CD4-positive, alpha-beta T cell (primary cell): Measurements from ENCODE around the gene CMKLR1. TPM values are rescaled to one million over a fixed set of nuclear protein-coding genes. Genes with fewer than 3 reads are reported as not detected.

Experiments used
- ATAC-seq: fragments of 200-7000 bp; cut with Tn5 transposase; one replicate; pipeline ENCODE4 v1.10.0; 2022; ENCODE audit warnings: mild to moderate bottlenecking; ENCODE audit not compliant: poor library complexity
- CTCF ChIA-PET: fragments of 350-600 bp; sonication (Branson Sonifier 250); formaldehyde crosslinking; loops from one replicate; lab custom pipeline; 2021; ENCODE audit warnings: antibody characterized with exemption, inconsistent platforms; lab: Charles Lee
- POLR2A ChIA-PET: fragments of 350-600 bp; sonication (Branson Sonifier 250); formaldehyde crosslinking; loops from one replicate; lab custom pipeline; 2021; ENCODE audit warnings: antibody characterized with exemption, inconsistent platforms; lab: Charles Lee
- DNase-seq, 14 experiments: peaks; one replicate each; pipeline ENCODE4 v3.0.0-alpha.2; 2013 to 2020; ENCODE audit warnings: mixed read lengths in 2 of 14
- H3K27ac ChIP-seq, 2 donors: one replicate each; pipeline versions ENCODE4 v1.5.1 to v1.7.0; 2013; ENCODE audit warnings: low read length in 2 of 2, low read depth in 1 of 2, mild to moderate bottlenecking in 1 of 2
- H3K27me3 ChIP-seq, 2 experiments: 1 replicate in 1 of 2; 2 replicates in 1 of 2; pipeline versions ENCODE4 v1.6.1 to v1.7.0; 2013; ENCODE audit warnings: low read length in 2 of 2, control low read depth in 1 of 2, mild to moderate bottlenecking in 1 of 2, moderate library complexity in 1 of 2; ENCODE audit not compliant: insufficient read depth in 2 of 2, control insufficient read depth in 1 of 2
- H3K36me3 ChIP-seq: one replicate; pipeline ENCODE4 v1.6.1; 2013; ENCODE audit warnings: low read length, control low read depth; ENCODE audit not compliant: insufficient read depth
- H3K4me1 ChIP-seq: one replicate; pipeline ENCODE4 v1.6.1; 2013; ENCODE audit warnings: low read length, control low read depth; ENCODE audit not compliant: insufficient read depth
- H3K4me3 ChIP-seq: one replicate; pipeline ENCODE4 v1.5.1; 2013; ENCODE audit warnings: mild to moderate bottlenecking, low read length, moderate library complexity
- H3K9me3 ChIP-seq, 2 experiments: 1 replicate in 1 of 2; 2 replicates in 1 of 2; pipeline versions ENCODE4 v1.6.1 to v1.7.0; 2013; ENCODE audit warnings: low read length in 2 of 2, mild to moderate bottlenecking in 2 of 2, control low read depth in 1 of 2, moderate library complexity in 1 of 2; ENCODE audit not compliant: control insufficient read depth in 1 of 2, insufficient read depth in 1 of 2
- H3K27ac Mint-ChIP-seq: one replicate; pipeline ENCODE4 v1.8.0; 2020; ENCODE audit warnings: mixed read lengths
- H3K27me3 Mint-ChIP-seq: one replicate; pipeline ENCODE4 v1.8.0; 2021; ENCODE audit warnings: mixed read lengths
- H3K36me3 Mint-ChIP-seq: one replicate; pipeline ENCODE4 v1.8.0; 2021; ENCODE audit warnings: low read depth, mixed read lengths
- H3K4me1 Mint-ChIP-seq: one replicate; pipeline ENCODE4 v1.8.0; 2021; ENCODE audit warnings: low read depth, mixed read lengths
- H3K4me3 Mint-ChIP-seq: one replicate; pipeline ENCODE4 v1.8.0; 2020; ENCODE audit warnings: mild to moderate bottlenecking, mixed read lengths
- H3K9me3 Mint-ChIP-seq: one replicate; pipeline ENCODE4 v1.8.0; 2020; ENCODE audit warnings: mixed read lengths
- intact Hi-C, 2 experiments: fragments of 100-400 bp; cut with DNase I in 1 of 2; cut with micrococcal nuclease in 1 of 2; formaldehyde crosslinking; loops; one replicate each; pipeline versions ENCODE4 v1.15.1 to v1.9.0; 2023 to 2025; cut with DNase I, micrococcal nuclease
- total RNA-seq, 174 experiments: library from RNA in 2 of 174; stranded (reverse) in 2 of 174; gene quantifications; one replicate each; pipeline ENCODE4 v1.2.3 and lab custom pipeline; 2021 to 2026
- TF ChIP-seq, protein P1 (sequence below): fragments of 200-600 bp; IDR thresholded peaks from one replicate; pipeline ENCODE4 v1.8.0; 2022; ENCODE audit warnings: antibody characterized with exemption, mild to moderate bottlenecking

Gene CMKLR1
- total RNA-seq, 2 experiments from 2014 or later = not detected

- H3K36me3 ChIP-seq = no peaks in the 10 kb centered on the region
- no peaks in the 10 kb centered on the region for H3K4me1 Mint-ChIP-seq
- no peak overlapping the region for H3K27ac Mint-ChIP-seq
- H3K9me3 ChIP-seq = peaks cover 0 to 4% of the 10 kb centered on the region in 2 experiments
- TF ChIP-seq, protein P1, sequence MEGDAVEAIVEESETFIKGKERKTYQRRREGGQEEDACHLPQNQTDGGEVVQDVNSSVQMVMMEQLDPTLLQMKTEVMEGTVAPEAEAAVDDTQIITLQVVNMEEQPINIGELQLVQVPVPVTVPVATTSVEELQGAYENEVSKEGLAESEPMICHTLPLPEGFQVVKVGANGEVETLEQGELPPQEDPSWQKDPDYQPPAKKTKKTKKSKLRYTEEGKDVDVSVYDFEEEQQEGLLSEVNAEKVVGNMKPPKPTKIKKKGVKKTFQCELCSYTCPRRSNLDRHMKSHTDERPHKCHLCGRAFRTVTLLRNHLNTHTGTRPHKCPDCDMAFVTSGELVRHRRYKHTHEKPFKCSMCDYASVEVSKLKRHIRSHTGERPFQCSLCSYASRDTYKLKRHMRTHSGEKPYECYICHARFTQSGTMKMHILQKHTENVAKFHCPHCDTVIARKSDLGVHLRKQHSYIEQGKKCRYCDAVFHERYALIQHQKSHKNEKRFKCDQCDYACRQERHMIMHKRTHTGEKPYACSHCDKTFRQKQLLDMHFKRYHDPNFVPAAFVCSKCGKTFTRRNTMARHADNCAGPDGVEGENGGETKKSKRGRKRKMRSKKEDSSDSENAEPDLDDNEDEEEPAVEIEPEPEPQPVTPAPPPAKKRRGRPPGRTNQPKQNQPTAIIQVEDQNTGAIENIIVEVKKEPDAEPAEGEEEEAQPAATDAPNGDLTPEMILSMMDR = no peak
- intact Hi-C loops = no loop called here
- ATAC-seq (no peak), DNase-seq (no peak)
- H3K27me3 Mint-ChIP-seq = peaks cover 25% of the 10 kb centered on the region
- no peak overlapping the region for H3K27ac ChIP-seq
- H3K9me3 Mint-ChIP-seq = peaks cover 18% of the 10 kb centered on the region
- H3K27me3 ChIP-seq = no peaks in the 10 kb centered on the region
- H3K4me1 ChIP-seq = no peaks in the 10 kb centered on the region
- no peaks in the 10 kb centered on the region for H3K36me3 Mint-ChIP-seq
- H3K4me3 Mint-ChIP-seq = no peak overlapping the region
- POLR2A ChIA-PET = no interaction called here
- CTCF ChIA-PET = no interaction called here
- no peak overlapping the region for H3K4me3 ChIP-seq
Observed at GRCh38 chr12:108379823-108380222, 40.7 kb upstream of the CMKLR1 start.

GRCh38 chr12:108378926-108379325 lies 39.8 kb upstream of the CMKLR1 start:
- intact Hi-C loops = no loop called here
- POLR2A ChIA-PET = no interaction called here
- CTCF ChIA-PET = no interaction called here

GRCh38 chr12:108377260-108377659 lies 38.1 kb upstream of the CMKLR1 start:
- no peak overlapping the region for H3K27ac Mint-ChIP-seq

More at GRCh38 chr12:108378926-108379325, 39.8 kb upstream of the CMKLR1 start:
- DNase-seq (no peak), ATAC-seq (no peak)
- Histone ChIP-seq H3K27ac (no peak overlapping the region), H3K36me3 (no peaks in the 10 kb centered on the region), H3K27me3 (no peaks in the 10 kb centered on the region), H3K4me1 (no peaks in the 10 kb centered on the region), H3K9me3 (peaks cover 8 to 9% of the 10 kb centered on the region in 2 experiments), H3K4me3 (no peak overlapping the region)
- TF ChIP-seq, protein P1 = no peak
- H3K4me3 Mint-ChIP-seq = no peak overlapping the region
- H3K27me3 Mint-ChIP-seq = peaks cover 25% of the 10 kb centered on the region
- no peaks in the 10 kb centered on the region for H3K4me1 Mint-ChIP-seq
- peaks cover 22% of the 10 kb centered on the region for H3K9me3 Mint-ChIP-seq
- no peaks in the 10 kb centered on the region for H3K36me3 Mint-ChIP-seq
- no peak overlapping the region for H3K27ac Mint-ChIP-seq

More at GRCh38 chr12:108377260-108377659, 38.1 kb upstream of the CMKLR1 start:
- intact Hi-C loops = no loop called here
- POLR2A ChIA-PET = no interaction called here
- Mint-ChIP-seq H3K4me3 (no peak overlapping the region), H3K4me1 (no peaks in the 10 kb centered on the region), H3K27me3 (peaks cover 25% of the 10 kb centered on the region), H3K36me3 (no peaks in the 10 kb centered on the region), H3K9me3 (peaks cover 33% of the 10 kb centered on the region)
- DNase-seq (no peak), ATAC-seq (no peak)
- CTCF ChIA-PET = no interaction called here
- no peak overlapping the region for H3K4me3 ChIP-seq
- H3K4me1 ChIP-seq = no peaks in the 10 kb centered on the region
- H3K9me3 ChIP-seq = peaks cover 9 to 20% of the 10 kb centered on the region in 2 experiments
- peaks cover 0 to under 1% of the 10 kb centered on the region in 2 experiments for H3K27me3 ChIP-seq
- TF ChIP-seq, protein P1 = no peak
- H3K27ac ChIP-seq = no peak overlapping the region
- no peaks in the 10 kb centered on the region for H3K36me3 ChIP-seq
